Vagina (tissue), 2 donors: ENCODE results near the gene B4GALNT1.

ENCODE experiments used
- CTCF ChIP-seq, 3 experiments: fragments of 450-650 bp in 2 of 3; fragments of 200-600 bp in 1 of 3; sonication (generic) in 1 of 3; IDR thresholded peaks; one replicate each; pipeline ENCODE4 v1.5.1; 2017 to 2019; ENCODE audit warnings: antibody characterized with exemption in 3 of 3, mild to moderate bottlenecking in 2 of 3, moderate library complexity in 2 of 3
- POLR2A ChIP-seq, 2 donors: fragments of 450-650 bp; IDR thresholded peaks; one replicate each; pipeline ENCODE4 v1.6.1; 2017; ENCODE audit warnings: antibody characterized with exemption in 2 of 2, mild to moderate bottlenecking in 2 of 2, moderate library complexity in 2 of 2

- no peak for TF ChIP-seq CTCF (IDR thresholded peaks at IDR 0.05)
- no peak for TF ChIP-seq POLR2A (IDR thresholded peaks at IDR 0.05)
Measured at GRCh38 chr12:57605811-57606311, 27.1 kb downstream of the B4GALNT1 start.
